Erythroblast (primary cell): ENCODE results near the gene MUS81.

Source experiments
- GATA1 ChIP-seq: IDR thresholded peaks from 2 replicates; pipeline ENCODE4 v1.6.1; 2011; ENCODE audit warnings: low read depth, mild to moderate bottlenecking, control low read depth, low read length, moderate library complexity
- POLR2A ChIP-seq: IDR thresholded peaks from 2 replicates; pipeline ENCODE4 v1.6.1; 2011; ENCODE audit warnings: mild to moderate bottlenecking, low read length

GRCh38 chr11:65843811-65844210, 16.4 kb upstream of the MUS81 start:
- no peak for TF ChIP-seq POLR2A
- TF ChIP-seq GATA1, result no peak
